ENCODE measurements around the gene GNG7. TPM values are rescaled to one million over a fixed set of nuclear protein-coding genes. Genes with fewer than 3 reads are reported as not detected.
A peak's percentile ranks its signal among the peaks of the same experiment; 100 is the strongest.
"Not testable (repeated sequence)": the region's sequence is repeated elsewhere in the genome, so short reads cannot be mapped to it uniquely, and the experiment has no call there.

Gene GNG7
- total RNA-seq, 1 donor from 2014 or later, result not detected

DNA sequence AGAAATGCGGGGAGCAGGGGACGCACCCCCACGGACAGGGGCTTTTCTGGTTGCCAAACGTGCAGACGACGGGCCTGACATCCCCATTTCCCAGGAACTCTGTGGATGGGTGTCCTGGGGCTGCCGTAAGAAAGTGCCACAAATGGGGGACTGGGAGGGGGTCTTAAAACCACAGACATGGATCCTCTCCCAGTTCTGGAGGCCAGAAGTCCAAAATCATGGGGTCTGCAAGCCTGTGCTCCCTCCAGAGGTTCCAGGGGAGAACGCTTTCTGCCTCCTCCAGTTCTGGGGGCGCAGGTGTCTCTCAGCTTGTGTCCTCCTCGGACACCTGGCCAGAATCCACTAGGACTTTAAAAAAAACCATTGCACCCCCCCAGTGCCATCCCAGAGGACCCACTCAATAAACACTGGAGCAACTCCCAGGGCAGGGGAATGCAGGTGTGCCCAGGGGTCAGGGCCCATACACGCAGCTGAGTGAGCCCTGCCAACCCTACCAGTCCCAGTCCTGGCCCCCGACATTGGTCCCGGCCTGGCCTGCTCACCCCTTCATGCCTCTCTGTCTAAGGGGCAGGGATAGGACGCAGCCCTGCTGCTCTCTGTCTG is 122.7 kb downstream of the GNG7 start:
- no peak for DNase-seq (ENCODE audit: low read depth)

DNA sequence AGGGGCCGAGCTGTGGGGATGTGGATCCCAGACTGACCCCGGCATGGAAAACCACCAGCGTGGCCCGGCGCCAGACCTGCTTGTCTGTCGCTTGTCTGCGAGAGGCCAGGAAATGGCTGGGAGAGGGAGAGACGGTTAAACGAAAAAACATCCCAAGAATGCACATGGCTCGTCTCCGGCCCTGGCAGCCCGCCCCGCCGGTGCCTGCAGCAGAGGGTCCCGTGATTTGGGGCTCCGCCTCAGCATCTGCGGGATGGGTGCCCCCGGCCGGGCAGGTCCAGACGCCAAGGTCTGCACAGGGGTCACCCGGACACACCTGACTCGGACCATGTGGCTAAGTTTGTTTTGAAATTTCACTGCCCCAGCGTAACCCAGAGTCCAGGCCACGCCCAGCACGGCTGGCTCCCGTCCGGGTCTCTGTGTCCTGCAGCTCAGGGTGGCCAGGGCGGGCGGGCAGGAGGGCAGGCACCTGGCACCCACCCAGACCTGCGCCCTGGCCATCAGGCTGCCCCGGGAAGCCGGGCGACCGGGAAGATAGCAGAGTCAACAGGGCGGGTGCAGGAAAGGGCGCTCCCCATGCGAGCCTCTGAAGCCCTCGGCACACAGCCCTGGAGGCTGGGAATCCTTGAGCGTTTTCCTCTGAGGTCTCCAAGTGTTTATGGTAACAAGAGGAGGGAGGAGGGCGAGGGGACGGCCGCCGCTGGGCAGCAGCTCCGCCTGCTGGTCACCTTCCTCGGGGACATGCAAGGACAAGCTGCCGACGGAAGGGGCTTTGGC is 123.4 kb downstream of the GNG7 start:
- DNase-seq (ENCODE audit: low read depth), result peak; percentile 84

DNA sequence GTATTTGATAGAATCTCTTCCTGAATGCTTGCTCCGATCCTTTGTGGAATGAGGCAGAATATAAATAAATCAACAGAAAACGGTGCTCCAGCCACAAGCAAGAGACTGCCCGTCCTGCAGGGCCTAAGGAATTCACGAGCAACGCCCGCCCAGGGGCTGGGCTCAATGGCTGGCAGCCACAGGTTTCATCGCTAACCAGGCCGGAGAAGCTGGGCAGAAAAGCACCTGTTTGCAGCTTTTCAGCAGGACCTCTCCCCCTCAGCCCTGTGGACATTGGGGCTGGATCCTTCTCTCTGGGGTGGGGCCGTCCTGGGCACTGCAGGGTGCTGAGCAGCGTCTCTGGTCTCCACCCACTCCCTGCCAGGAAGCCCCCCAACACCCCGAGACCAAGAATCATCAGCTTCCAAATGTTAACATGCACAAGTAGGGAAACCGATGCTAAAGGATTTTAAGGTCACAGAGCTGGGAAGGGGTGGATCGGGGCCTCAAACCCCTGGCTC is 124.1 kb downstream of the GNG7 start:
- peak; percentile 67 for DNase-seq (ENCODE audit: low read depth)

DNA sequence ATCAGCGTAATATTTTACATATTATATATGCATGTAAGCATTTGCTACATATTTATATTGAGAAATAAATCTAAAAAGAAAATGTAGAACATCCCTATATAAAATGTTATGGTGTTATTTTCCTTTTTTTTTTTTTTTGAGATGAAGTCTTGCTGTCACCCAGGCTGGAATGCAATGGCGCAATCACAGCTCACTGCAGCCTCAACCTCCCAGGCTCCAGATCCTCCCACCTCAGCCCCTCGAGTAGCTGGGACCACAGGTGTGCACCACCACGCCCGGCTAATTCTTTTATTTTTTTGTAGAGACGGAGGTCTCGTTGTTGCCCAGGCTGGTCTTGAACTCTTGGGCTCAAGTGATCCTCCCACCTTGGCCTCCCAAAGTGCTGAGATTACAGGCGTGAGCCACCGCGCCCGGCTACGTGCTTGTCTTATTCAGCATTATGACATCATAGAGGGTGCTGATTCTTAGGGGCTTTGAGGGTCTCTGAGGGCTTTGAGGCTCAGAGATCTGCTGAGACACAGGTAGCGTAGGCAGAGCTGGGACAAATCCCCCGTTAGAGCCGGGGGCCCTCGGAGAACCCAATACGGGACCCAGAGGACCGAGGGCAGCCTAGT is 124.7 kb downstream of the GNG7 start:
- DNase-seq (ENCODE audit: low read depth), result no peak

DNA sequence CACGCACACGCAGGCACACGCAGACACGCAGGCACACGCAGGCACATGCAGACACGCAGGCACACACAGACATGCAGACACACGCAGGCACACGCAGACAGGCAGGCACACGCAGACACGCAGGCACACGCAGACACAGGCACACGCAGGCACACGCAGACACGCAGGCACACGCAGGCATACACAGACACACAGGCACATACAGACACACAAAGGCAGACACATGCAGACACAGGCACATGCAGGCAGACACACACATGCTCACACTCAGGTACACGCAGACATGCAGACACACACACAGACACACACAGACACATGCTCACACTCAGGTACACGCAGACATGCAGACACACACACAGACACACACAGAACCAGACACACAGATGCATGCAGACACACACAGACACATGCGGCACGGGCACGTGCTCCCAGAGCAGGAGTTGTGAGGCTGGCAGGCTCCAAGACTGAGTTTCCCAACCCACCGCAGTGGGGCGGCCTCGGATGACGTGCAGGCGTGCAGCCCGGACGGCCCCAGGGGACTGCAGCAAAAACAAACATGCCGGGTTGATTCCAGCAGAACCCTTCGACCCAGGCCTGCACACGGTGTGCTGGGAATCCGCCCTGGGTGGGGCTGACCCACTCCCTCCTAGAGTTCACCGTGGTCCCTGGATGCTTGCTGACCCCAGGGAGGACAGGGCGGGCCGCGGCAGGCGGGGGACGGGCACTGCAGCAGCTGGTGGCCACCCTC is 126.6 kb downstream of the GNG7 start:
- DNase-seq (ENCODE audit: low read depth), result peak; percentile 72

DNA sequence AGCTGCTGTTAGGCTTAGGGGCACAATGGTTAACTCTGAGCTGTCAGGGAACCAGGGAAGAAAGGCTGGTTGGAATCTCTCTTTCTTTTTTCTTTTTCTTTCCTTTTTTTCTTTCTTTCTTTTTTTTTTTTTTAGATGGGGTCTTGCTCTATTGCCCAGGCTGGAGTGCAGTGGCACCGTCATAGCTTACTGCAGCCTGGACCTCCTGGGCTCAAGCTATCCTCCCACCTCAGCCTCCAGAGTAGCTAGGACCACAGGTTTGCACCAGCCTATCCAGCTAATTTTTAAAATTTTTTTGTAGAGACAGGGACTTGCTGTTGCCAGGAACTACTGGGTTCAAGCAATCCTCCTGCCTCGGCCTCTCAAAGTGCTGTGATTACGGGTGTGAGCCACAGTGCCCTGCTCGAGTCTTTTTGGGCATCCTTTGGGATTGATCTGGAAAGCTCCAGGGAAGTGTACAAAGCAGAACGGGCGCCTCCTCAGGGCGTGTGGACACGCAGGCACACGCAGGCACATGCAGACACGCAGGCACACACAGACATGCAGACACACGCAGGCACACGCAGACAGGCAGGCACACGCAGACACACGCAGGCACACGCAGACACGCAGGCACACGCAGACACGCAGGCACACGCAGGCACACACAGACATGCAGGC is 127.4 kb downstream of the GNG7 start:
- DNase-seq (ENCODE audit: low read depth), result no peak

DNA sequence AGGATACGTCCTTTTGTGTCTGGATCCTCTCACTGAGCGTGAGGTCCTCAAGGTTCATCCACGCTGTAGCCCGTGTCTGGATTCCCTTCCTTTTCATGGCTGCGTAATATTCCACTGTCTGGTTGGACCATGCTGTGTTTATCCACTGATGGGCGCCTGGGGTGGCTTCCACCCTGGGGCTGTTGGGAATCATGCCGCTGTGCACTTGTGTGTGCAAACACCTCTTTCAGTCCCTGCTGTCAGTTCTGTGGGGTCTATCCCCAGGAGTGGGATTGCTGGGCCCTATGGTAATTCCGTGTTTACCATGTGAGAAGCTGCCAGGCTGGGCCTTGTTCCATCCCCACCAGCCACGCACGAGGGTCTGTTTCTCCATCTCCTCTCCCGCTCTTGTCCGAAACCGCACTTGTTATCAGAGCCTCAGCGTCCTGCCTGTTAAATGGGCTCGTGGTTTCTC is 128.0 kb downstream of the GNG7 start:
- no peak for DNase-seq (ENCODE audit: low read depth)

DNA sequence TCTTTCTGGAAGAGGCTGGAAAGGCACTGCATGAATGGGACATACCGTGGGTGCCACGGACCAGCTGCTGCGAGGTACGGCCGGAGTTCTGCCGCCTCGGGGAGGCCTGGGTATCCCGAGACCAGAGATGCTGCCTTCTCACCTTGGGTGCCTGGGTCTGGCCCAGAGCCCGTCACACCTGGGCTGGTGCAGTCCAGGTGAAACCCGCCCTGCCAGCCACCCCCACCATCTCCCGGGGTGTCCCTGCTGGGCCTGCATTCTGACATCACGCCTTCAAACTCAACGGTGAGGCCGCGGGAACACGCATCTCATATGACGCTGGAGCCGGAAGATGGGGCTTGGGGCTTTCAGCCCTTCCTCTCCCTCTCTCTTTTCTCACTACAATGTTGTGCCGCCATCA is 128.6 kb downstream of the GNG7 start:
- no peak for DNase-seq (ENCODE audit: low read depth)

DNA sequence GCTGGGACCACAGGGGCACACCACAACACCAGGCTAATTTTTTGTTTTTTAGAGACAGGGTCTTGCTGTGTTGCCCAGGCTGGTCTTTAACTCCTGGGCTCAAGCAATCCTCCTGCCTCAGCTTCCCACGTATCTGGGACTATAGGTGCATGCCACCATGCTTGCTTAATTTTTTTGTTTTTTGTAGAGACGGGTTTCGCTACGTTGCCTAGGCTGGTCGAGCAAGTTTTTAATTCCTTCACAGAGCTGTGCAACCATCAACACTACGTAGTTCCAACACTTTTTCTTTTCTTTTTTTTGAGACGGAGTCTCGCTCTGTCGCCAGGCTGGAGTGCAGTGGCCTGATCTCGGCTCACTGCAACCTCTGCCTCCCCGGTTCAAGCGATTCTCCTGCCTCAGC is 130.3 kb downstream of the GNG7 start:
- not testable (repeated sequence) for DNase-seq (ENCODE audit: low read depth)

DNA sequence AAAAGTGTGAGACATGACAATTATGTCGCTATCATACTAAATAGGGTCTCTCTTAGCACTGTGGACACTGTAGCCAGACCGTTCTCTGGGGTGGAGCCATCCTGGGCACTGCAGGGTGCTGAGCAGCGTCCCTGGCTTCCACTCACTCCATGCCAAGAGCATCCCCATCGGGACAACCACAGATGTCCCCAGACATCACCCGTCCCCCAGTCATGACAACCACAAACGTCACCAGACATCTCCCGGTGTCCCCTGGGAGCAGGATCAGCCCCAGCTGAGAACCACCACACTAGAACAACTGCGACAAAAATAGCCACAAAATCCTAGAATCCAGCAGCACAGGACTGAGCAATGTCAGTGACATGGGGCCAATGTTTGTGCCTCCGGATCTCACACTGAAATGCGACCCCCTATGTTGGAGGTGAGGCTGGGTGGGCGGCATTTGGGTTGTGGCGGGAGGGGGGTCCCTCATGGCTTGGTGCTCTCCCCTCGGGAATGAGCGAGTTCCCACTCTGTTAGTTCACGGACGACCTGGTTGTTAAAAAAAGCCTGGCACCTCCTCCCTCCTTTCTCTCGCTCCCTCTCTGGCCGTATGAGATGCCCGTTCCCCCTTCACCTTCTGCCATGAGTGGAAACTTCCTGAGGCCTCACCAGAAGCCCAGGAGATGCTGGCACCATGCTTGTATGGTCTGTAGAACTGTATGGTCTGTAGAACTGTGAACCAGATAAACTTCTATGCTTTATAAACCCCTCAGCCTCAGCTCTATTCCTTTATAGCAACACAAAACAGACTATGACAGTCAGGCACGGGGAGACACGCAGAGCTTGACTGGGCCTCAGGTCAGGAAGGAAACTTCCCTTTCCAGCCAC is 132.7 kb downstream of the GNG7 start:
- DNase-seq (ENCODE audit: low read depth), result peak; percentile 38

DNA sequence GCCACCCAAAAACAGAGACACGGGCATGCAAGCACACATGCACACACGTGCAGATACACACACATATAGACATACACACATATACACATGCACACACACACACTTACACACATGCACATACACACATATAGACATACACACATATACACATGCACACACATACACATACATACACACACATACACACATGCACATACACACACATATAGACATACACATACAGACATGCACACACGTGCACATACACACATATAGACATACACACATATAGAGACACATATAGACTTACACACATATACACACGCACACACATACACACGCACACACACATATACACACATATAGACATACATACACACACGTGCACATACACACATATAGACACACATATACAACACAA is 134.5 kb downstream of the GNG7 start:
- DNase-seq (ENCODE audit: low read depth), result no peak

DNA sequence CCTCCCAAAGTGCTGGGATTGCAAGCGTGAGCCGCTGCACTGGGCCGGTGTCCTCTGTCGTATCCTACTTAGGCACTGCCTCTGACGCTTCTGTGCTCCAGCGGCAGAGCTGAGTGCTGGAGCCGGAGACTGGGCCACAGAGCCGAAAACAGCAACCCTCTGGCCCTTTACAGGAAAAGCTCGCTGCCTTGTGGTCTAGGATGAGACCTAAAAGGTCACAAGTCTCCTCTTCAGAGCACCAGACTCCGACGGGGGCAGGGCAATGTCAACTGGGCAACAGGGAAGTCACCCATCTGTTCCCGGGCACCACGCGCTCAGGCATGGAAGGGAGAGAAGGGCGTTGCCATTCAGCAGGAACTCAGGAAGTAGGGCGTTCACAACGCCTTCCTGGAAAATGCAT is 134.9 kb downstream of the GNG7 start:
- DNase-seq (ENCODE audit: low read depth), result no peak

DNA sequence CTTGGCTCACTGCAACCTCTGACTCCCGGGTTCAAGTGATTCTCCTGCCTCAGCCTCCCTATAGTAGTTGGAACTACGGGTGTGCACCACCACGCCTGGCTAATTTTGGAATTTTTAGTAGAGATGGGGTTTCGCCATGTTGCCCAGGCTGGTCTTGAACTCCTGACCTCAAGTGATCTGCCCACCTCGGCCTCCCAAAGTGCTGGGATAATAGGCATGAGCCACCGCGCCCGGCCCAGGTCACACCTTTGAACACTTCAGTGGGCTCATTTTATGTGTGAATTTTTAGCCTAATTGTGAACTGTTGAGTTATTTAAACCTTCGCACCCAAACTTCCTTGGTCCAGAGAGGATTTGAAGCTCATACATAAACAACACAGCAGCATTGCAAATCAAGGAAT is 138.9 kb downstream of the GNG7 start:
- DNase-seq (ENCODE audit: low read depth), result not testable (repeated sequence)

DNA sequence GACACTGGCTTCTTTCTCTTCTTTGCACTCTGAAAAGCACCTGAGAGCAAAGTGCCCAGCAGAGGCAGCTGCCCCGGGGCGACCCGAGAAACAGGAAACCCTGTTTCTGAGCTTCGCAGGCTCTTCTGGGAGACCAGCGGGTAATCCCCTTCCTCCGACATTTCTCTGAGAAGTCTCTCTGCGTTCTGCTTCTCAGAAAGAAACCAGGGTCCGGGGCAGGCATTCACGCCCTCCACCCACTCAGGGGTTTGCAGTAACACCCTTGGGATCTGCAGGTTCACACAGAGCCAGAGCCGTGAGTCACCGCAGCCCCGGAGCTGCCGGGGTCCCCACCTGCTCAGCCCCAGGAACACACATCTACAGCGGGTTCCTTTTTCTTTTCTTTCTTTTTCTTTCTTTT is 140.6 kb downstream of the GNG7 start:
- DNase-seq (ENCODE audit: low read depth), result no peak

DNA sequence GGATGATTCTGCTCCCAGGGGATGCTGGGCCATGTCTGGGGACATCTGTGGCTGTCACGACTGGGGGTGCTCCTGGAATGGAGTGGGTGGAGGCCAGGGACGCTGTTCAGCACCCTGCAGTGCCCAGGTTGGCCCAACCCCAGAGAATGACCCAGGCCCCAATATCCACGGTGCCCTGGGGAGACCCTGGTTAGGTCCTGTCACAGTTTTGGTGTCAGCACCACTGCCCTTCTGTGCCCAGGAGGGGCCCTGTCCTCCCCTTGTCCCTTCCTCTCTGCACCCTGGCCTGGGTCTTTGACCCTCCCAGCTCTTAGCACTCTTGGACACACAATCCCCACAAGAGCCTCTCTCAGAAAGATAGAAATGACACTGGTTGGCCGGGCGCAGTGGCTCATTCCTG is 141.3 kb downstream of the GNG7 start:
- no peak for DNase-seq (ENCODE audit: low read depth)

DNA sequence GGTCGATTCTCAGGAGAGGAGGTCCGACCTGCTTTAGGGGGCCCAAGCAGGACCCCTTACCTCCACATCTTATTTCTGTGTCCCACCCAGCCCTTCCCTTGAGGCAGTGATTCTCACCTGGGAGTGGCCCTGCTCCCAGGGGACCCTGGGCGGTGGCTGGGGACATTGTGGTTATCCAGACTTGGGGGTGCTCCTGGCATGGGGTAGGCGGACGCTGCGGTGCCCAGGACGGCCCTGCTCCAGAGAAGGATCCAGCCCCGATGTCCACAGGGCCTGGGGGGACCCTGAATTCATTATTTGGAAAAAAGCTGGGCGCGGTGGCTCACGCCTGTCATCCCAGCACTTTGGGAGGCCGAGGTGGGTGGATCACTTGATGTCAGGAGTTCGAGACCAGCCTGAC is 142.1 kb downstream of the GNG7 start:
- no peak for DNase-seq (ENCODE audit: low read depth)

DNA sequence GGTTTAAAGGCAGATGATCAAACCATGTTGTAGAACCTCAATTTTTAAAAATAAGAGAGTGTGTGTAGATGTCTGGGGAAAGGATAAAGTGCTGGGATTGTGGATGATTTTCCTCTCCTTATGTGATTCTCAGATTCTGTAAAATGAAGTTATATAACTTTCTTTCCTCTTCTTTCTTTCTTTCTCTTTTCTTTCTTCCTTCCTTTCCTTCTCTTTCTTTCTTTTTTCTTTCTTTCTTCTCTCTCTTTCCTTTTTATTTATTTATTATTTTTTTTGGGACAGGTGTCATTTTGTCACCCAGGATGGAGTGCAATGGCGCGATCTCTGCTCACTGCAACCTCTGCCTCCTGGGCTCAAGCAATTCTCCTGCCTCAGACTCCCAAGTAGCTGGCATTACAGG is 144.0 kb downstream of the GNG7 start:
- no peak for DNase-seq (ENCODE audit: low read depth)

DNA sequence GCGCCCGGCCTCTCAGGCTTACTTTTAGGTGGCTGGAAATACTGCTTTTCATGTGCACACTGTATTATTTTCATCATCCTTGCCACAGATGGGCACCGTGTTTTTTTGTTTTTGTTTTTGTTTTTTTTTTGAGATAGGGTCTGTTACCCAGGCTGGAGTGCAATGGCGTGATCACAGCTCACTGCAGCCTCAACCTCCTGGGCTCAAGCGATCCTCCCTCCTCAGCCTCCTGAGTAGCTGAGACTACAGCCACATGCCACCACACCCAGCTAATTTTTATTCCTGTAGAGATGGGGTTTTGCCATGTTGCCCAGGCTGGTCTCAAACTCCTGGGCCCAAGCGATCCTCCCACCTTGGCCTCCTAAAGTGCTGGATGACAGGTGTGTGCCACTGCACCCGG is 144.4 kb downstream of the GNG7 start:
- DNase-seq (ENCODE audit: low read depth), result not testable (repeated sequence)

DNA sequence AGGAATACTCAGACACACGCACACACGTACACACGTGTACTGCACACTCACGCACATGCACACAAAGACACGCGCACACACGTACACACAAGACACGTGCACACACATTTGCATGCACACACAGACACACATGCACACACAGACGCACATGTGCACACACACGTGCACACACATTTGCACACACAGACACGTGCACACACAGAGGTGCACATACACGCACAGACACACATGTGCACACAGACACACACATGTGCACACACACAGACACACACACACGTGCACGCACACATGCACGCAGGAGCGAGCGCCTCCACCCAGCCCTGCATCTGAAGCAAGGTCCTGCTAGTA is 145.4 kb downstream of the GNG7 start:
- DNase-seq (ENCODE audit: low read depth), result no peak

Measured in myocyte (in vitro differentiated cells).